Measurements from ENCODE around the gene LMF1. TPM values are rescaled to one million over a fixed set of nuclear protein-coding genes. Genes with fewer than 3 reads are reported as not detected.

The LMF1 gene
- total RNA-seq, 2 donors from 2014 or later: 47.1 to 49.3 TPM

- TF ChIP-seq CTCF (IDR thresholded peaks at IDR 0.05): no peak
- Histone ChIP-seq H3K4me3 (no peak overlapping the region), H3K27me3 (replicated peaks; ENCODE audit: insufficient read depth) (no peaks in the 10 kb centered on the region), H3K27ac (no peak overlapping the region), H3K4me1 (ENCODE audit: control insufficient read depth in 1 of 2, low read depth in 2 of 2) (peaks cover 14 to 21% of the 10 kb centered on the region in 2 donors), H3K36me3 (no peaks in the 10 kb centered on the region), H3K9me3 (peaks cover 12% of the 10 kb centered on the region)
- DNase-seq (ENCODE audit: low spot score) (no peak), ATAC-seq (ENCODE audit: insufficient number of reproducible peaks, low FRiP score, low read depth) (no peak)
These were observed 21.0 kb upstream of the LMF1 start for GRCh38 chr16:991773-992172.

GRCh38 chr16:991345-991744 lies 20.6 kb upstream of the LMF1 start:
- Histone ChIP-seq H3K4me3 (no peak overlapping the region), H3K9me3 (peaks cover 12% of the 10 kb centered on the region), H3K36me3 (no peaks in the 10 kb centered on the region), H3K27me3 (replicated peaks; ENCODE audit: insufficient read depth) (no peaks in the 10 kb centered on the region), H3K4me1 (ENCODE audit: control insufficient read depth in 1 of 2, low read depth in 2 of 2) (peaks cover 14 to 24% of the 10 kb centered on the region in 2 donors), H3K27ac (no peak overlapping the region)
- DNase-seq (ENCODE audit: low spot score) (no peak), ATAC-seq (ENCODE audit: insufficient number of reproducible peaks, low FRiP score, low read depth) (no peak)
- no peak for TF ChIP-seq CTCF (IDR thresholded peaks at IDR 0.05)

GRCh38 chr16:990516-991291 lies 19.9 kb upstream of the LMF1 start:
- no peak for DNase-seq (ENCODE audit: low spot score)
- Histone ChIP-seq H3K4me1 (ENCODE audit: control insufficient read depth in 1 of 2, low read depth in 2 of 2) (peaks cover 14 to 24% of the 10 kb centered on the region in 2 donors), H3K27ac (no peak overlapping the region), H3K36me3 (no peaks in the 10 kb centered on the region), H3K27me3 (replicated peaks; ENCODE audit: insufficient read depth) (no peaks in the 10 kb centered on the region), H3K4me3 (no peak overlapping the region), H3K9me3 (peaks cover 8% of the 10 kb centered on the region)
- ATAC-seq (ENCODE audit: insufficient number of reproducible peaks, low FRiP score, low read depth): no peak
- TF ChIP-seq CTCF (IDR thresholded peaks at IDR 0.05): no peak

GRCh38 chr16:989354-989814 lies 18.6 kb upstream of the LMF1 start:
- H3K36me3 ChIP-seq: no peaks in the 10 kb centered on the region
- peaks cover 14 to 24% of the 10 kb centered on the region in 2 donors for H3K4me1 ChIP-seq (ENCODE audit: control insufficient read depth in 1 of 2, low read depth in 2 of 2)
- TF ChIP-seq CTCF (IDR thresholded peaks at IDR 0.05): no peak
- DNase-seq (ENCODE audit: low spot score) (no peak), ATAC-seq (ENCODE audit: insufficient number of reproducible peaks, low FRiP score, low read depth) (no peak)
- no peaks in the 10 kb centered on the region for H3K27me3 ChIP-seq (replicated peaks; ENCODE audit: insufficient read depth)
- H3K27ac ChIP-seq: no peak overlapping the region
- H3K9me3 ChIP-seq: no peaks in the 10 kb centered on the region
- no peak overlapping the region for H3K4me3 ChIP-seq

- peak overlapping the region; percentile 17 for H3K4me3 ChIP-seq
- no peaks in the 10 kb centered on the region for H3K9me3 ChIP-seq
These were observed 17.9 kb upstream of the LMF1 start for GRCh38 chr16:988471-989353.

More at GRCh38 chr16:988471-989353, 17.9 kb upstream of the LMF1 start:
- TF ChIP-seq CTCF (IDR thresholded peaks at IDR 0.05): no peak
- peak overlapping the region; percentile 20 to 53 for H3K27ac ChIP-seq
- H3K27me3 ChIP-seq (replicated peaks; ENCODE audit: insufficient read depth): no peaks in the 10 kb centered on the region
- ATAC-seq (ENCODE audit: insufficient number of reproducible peaks, low FRiP score, low read depth): no peak
- H3K36me3 ChIP-seq: no peaks in the 10 kb centered on the region
- H3K4me1 ChIP-seq (ENCODE audit: control insufficient read depth in 1 of 2, low read depth in 2 of 2): peaks cover 14 to 24% of the 10 kb centered on the region in 2 donors
- DNase-seq (ENCODE audit: low spot score): no peak
